HepG2 (cell line): ENCODE measurements around the gene PMM2. TPM values are rescaled to one million over a fixed set of nuclear protein-coding genes. Genes with fewer than 3 reads are reported as not detected.

Experiments used
- ESRRA ChIP-seq: sonication (generic); formaldehyde crosslinking; IDR thresholded peaks from 2 replicates; pipeline ENCODE4 v1.5.1; 2020; ENCODE audit warnings: mild to moderate bottlenecking, low read depth, missing genetic modification reagents
- NFRKB ChIP-seq: fragments of 450-650 bp; IDR thresholded peaks from 2 replicates; pipeline ENCODE4 v1.6.1; 2017
- RARG ChIP-seq: sonication (generic); formaldehyde crosslinking; IDR thresholded peaks from 2 replicates; pipeline ENCODE4 v1.4.0; 2020; ENCODE audit warnings: low read depth, mild to moderate bottlenecking, missing genetic modification reagents
- SIN3B ChIP-seq: fragments of 150-350 bp; IDR thresholded peaks from 2 replicates; pipeline ENCODE4 v1.6.1; 2014; ENCODE audit warnings: low read length
- SNAI1 ChIP-seq: sonication (generic); formaldehyde crosslinking; IDR thresholded peaks from 2 replicates; pipeline ENCODE4 v1.5.0; 2020; ENCODE audit warnings: mild to moderate bottlenecking, missing genetic modification reagents, borderline replicate concordance
- ZEB1 ChIP-seq: IDR thresholded peaks from 2 replicates; pipeline ENCODE4 v1.6.1; 2012; ENCODE audit warnings: mild to moderate bottlenecking, low read depth, inconsistent platforms; ENCODE audit not compliant: insufficient replicate concordance
- ZKSCAN8 ChIP-seq: IDR thresholded peaks from 2 replicates; pipeline ENCODE4 v1.6.1; 2016; ENCODE audit warnings: borderline replicate concordance, missing genetic modification reagents, missing compliant biosample characterization
- ZNF232 ChIP-seq: sonication (generic); formaldehyde crosslinking; IDR thresholded peaks from 2 replicates; pipeline ENCODE4 v1.4.0; 2020; ENCODE audit warnings: missing genetic modification reagents, borderline replicate concordance
- ZNF263 ChIP-seq: sonication (generic); formaldehyde crosslinking; IDR thresholded peaks from 2 replicates; pipeline ENCODE4 v1.4.0; 2020; ENCODE audit warnings: missing genetic modification reagents
- ZNF354B ChIP-seq: sonication (generic); formaldehyde crosslinking; IDR thresholded peaks from 2 replicates; pipeline ENCODE4 v1.8.0; 2022; ENCODE audit warnings: mild to moderate bottlenecking, missing genetic modification reagents
- ZNF501 ChIP-seq: sonication (generic); formaldehyde crosslinking; IDR thresholded peaks from 2 replicates; pipeline ENCODE4 v1.5.1; 2020; ENCODE audit warnings: mild to moderate bottlenecking, moderate library complexity, missing genetic modification reagents
- ZNF552 ChIP-seq: sonication (generic); formaldehyde crosslinking; IDR thresholded peaks from 2 replicates; pipeline ENCODE4 v1.9.0; 2022; ENCODE audit warnings: missing genetic modification reagents, mild to moderate bottlenecking, borderline replicate concordance
- ZNF562 ChIP-seq: sonication (generic); formaldehyde crosslinking; IDR thresholded peaks from 2 replicates; pipeline ENCODE4 v1.8.0; 2022; ENCODE audit warnings: missing genetic modification reagents, borderline replicate concordance
- ZNF678 ChIP-seq: sonication (generic); formaldehyde crosslinking; IDR thresholded peaks from 2 replicates; pipeline ENCODE4 v1.4.0; 2020; ENCODE audit warnings: mild to moderate bottlenecking, missing genetic modification reagents
- ZNF781 ChIP-seq: sonication (generic); formaldehyde crosslinking; IDR thresholded peaks from 2 replicates; pipeline ENCODE4 v1.5.1; 2020; ENCODE audit warnings: borderline replicate concordance, mild to moderate bottlenecking, missing genetic modification reagents; ENCODE audit errors: not compliant biosample characterization
- ZNF816 ChIP-seq: sonication (generic); formaldehyde crosslinking; IDR thresholded peaks from 2 replicates; pipeline ENCODE4 v1.8.0; 2022; ENCODE audit warnings: missing genetic modification reagents, mild to moderate bottlenecking, borderline replicate concordance
- polyA plus RNA-seq, 8 experiments: library from polyadenylated mRNA; depleted of rRNA in 3 of 8; stranded (reverse) in 7 of 8; unstranded in 1 of 8; fragments of >200 nt; fragmentation: Illumina TruSeq in 4 of 8; extraction: Trizol in 4 of 8; gene quantifications; 2 replicates each; pipeline versions ENCODE4 v1.2.1 to v1.2.3, GENCODE V29; 2011 to 2016; ENCODE audit warnings: low read depth in 4 of 8, missing spikeins in 1 of 8, mixed read lengths in 1 of 8; ENCODE audit not compliant: insufficient read depth in 1 of 8
- total RNA-seq, 5 experiments: library from RNA; depleted of rRNA; stranded (reverse); fragments of >200 nt; fragmentation: Illumina TruSeq; extraction: Trizol; gene quantifications; 2 replicates each; pipeline ENCODE4 v1.2.3, GENCODE V29; 2016; ENCODE audit warnings: low read depth in 1 of 5
- TF ChIP-seq, protein P1 (sequence below): sonication (generic); formaldehyde crosslinking; conservative IDR thresholded peaks from 2 replicates; pipeline ENCODE4 v1.4.0; 2020; ENCODE audit warnings: missing genetic modification reagents
- TF ChIP-seq, protein P2 (sequence below): sonication (generic); formaldehyde crosslinking; IDR thresholded peaks from 2 replicates; pipeline ENCODE4 v1.5.0; 2020; ENCODE audit warnings: missing genetic modification reagents
- TF ChIP-seq, protein P3 (sequence below): sonication (generic); formaldehyde crosslinking; IDR thresholded peaks from 2 replicates; pipeline ENCODE4 v1.4.0; 2020; ENCODE audit warnings: mild to moderate bottlenecking, missing genetic modification reagents
- TF ChIP-seq, protein P4 (sequence below): sonication (generic); formaldehyde crosslinking; IDR thresholded peaks from 2 replicates; pipeline ENCODE4 v1.4.0; 2020; ENCODE audit warnings: missing genetic modification reagents, low read depth, mild to moderate bottlenecking, borderline replicate concordance
- TF ChIP-seq, protein P5 (sequence below): sonication (generic); formaldehyde crosslinking; IDR thresholded peaks from 2 replicates; pipeline ENCODE4 v1.8.0; 2022; ENCODE audit warnings: mild to moderate bottlenecking, missing genetic modification reagents, borderline replicate concordance
- TF ChIP-seq, protein P6 (sequence below): sonication (generic); formaldehyde crosslinking; IDR thresholded peaks from 2 replicates; pipeline ENCODE4 v1.8.0; 2022; ENCODE audit warnings: mild to moderate bottlenecking, missing genetic modification reagents, moderate library complexity

The PMM2 gene
- total and polyA plus RNA-seq, 2 of the 13 experiments (the other 11 are each of a cell fraction or from before 2014, with no cell fraction given) = 52.2 to 93.7 TPM

DNA sequence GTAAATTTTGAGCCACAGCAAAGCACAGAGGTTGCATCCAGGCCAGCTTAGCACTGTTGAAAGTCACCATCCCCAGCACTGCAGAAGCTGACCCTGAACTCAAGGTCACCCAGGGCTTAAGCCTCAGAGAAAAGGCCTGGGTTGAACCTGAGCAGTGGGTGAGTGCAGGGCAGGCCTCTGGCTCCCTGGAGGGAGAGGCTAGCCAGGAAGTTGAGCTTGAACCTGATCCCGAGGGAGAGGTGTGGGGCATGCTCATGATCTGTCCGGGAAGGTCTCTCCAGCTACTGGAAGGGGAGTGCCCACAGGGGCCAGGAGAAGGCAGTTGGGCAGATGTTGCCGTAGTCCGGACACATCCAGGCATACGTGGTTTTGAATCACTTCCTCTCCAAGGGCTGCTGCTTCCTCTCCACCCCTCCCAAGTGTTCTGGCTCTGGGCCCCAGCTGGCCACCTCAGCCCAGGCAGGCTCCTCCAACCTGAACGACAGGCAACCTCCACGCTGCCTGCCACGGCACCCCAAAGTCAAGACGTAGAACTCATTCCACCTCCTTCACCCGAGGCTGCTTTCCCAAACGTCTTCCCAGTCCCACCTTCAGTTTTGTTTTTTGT lies 52.7 kb downstream of the PMM2 start (continued):
- TF ChIP-seq ZNF562 (CRISPR knock-in tag) = no peak
- TF ChIP-seq, protein P1, sequence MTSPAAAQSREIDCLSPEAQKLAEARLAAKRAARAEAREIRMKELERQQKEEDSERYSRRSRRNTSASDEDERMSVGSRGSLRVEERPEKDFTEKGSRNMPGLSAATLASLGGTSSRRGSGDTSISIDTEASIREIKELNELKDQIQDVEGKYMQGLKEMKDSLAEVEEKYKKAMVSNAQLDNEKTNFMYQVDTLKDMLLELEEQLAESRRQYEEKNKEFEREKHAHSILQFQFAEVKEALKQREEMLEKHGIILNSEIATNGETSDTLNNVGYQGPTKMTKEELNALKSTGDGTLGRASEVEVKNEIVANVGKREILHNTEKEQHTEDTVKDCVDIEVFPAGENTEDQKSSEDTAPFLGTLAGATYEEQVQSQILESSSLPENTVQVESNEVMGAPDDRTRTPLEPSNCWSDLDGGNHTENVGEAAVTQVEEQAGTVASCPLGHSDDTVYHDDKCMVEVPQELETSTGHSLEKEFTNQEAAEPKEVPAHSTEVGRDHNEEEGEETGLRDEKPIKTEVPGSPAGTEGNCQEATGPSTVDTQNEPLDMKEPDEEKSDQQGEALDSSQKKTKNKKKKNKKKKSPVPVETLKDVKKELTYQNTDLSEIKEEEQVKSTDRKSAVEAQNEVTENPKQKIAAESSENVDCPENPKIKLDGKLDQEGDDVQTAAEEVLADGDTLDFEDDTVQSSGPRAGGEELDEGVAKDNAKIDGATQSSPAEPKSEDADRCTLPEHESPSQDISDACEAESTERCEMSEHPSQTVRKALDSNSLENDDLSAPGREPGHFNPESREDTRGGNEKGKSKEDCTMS (CRISPR knock-in tag) = no peak
- no peak for TF ChIP-seq ZEB1
- TF ChIP-seq SNAI1 (CRISPR knock-in tag) = no peak
- TF ChIP-seq, protein P2, sequence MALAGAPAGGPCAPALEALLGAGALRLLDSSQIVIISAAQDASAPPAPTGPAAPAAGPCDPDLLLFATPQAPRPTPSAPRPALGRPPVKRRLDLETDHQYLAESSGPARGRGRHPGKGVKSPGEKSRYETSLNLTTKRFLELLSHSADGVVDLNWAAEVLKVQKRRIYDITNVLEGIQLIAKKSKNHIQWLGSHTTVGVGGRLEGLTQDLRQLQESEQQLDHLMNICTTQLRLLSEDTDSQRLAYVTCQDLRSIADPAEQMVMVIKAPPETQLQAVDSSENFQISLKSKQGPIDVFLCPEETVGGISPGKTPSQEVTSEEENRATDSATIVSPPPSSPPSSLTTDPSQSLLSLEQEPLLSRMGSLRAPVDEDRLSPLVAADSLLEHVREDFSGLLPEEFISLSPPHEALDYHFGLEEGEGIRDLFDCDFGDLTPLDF (CRISPR knock-in tag) = no peak
- TF ChIP-seq RARG (CRISPR knock-in tag) = 0 out of 2 replicates have a peak, but pooled peaks have one; percentile 22
- TF ChIP-seq ESRRA = peak; percentile 99
- peak; percentile 50 for TF ChIP-seq ZNF263 (CRISPR knock-in tag)
- TF ChIP-seq SIN3B = 0 out of 2 replicates have a peak, but pooled peaks have one; percentile 36
- peak; percentile 85; the same call in 1 of the 2 replicates for TF ChIP-seq ZKSCAN8
- TF ChIP-seq ZNF232 (CRISPR knock-in tag) = 0 out of 2 replicates have a peak, but pooled peaks have one; percentile 92
- TF ChIP-seq ZNF678 (CRISPR knock-in tag) = no peak
- TF ChIP-seq, protein P3, sequence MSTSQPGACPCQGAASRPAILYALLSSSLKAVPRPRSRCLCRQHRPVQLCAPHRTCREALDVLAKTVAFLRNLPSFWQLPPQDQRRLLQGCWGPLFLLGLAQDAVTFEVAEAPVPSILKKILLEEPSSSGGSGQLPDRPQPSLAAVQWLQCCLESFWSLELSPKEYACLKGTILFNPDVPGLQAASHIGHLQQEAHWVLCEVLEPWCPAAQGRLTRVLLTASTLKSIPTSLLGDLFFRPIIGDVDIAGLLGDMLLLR = 0 out of 2 replicates have a peak, but pooled peaks have one; percentile 21
- TF ChIP-seq, protein P4, sequence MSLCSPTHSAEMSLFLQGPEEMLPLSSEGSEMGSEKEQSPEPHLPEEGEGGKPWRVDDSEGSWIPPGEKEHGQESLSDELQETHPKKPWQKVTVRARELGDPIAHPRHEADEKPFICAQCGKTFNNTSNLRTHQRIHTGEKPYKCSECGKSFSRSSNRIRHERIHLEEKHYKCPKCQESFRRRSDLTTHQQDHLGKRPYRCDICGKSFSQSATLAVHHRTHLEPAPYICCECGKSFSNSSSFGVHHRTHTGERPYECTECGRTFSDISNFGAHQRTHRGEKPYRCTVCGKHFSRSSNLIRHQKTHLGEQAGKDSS (CRISPR knock-in tag) = peak; percentile 96
- no peak for TF ChIP-seq NFRKB
- TF ChIP-seq, protein P5, sequence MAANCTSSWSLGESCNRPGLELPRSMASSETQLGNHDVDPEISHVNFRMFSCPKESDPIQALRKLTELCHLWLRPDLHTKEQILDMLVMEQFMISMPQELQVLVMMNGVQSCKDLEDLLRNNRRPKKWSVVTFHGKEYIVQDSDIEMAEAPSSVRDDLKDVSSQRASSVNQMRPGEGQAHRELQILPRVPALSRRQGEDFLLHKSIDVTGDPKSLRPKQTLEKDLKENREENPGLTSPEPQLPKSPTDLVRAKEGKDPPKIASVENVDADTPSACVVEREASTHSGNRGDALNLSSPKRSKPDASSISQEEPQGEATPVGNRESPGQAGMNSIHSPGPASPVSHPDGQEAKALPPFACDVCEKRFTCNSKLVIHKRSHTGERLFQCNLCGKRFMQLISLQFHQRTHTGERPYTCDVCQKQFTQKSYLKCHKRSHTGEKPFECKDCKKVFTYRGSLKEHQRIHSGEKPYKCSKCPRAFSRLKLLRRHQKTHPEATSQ (CRISPR knock-in tag) = 0 out of 2 replicates have a peak, but pooled peaks have one; percentile 85
- TF ChIP-seq, protein P6, sequence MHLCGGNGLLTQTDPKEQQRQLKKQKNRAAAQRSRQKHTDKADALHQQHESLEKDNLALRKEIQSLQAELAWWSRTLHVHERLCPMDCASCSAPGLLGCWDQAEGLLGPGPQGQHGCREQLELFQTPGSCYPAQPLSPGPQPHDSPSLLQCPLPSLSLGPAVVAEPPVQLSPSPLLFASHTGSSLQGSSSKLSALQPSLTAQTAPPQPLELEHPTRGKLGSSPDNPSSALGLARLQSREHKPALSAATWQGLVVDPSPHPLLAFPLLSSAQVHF = no peak
- 0 out of 2 replicates have a peak, but pooled peaks have one; percentile 40 for TF ChIP-seq ZNF354B (CRISPR knock-in tag)
- TF ChIP-seq ZNF781 = peak; percentile 63
- TF ChIP-seq ZNF501 = peak; percentile 87
- TF ChIP-seq ZNF552 = peak; percentile 85; the same call in 1 of the 2 replicates
- TF ChIP-seq ZNF816 (CRISPR knock-in tag) = 0 out of 2 replicates have a peak, but pooled peaks have one; percentile 49
